TTC549 (cell line): ENCODE measurements around the gene IL22.
A peak's percentile ranks its signal among the peaks of the same experiment; 100 is the strongest.
"Not testable (repeated sequence)": the region's sequence is repeated elsewhere in the genome, so short reads cannot be mapped to it uniquely, and the experiment has no call there.

Experiments
- FAIRE-seq: peaks from 2 replicates; lab custom pipeline; 2012; peaks lifted over from hg19 to GRCh38; lab: Jason Lieb, UNC

The IL22 gene

GRCh38 chr12:68229956-68230355 lies 23.4 kb downstream of the IL22 start:
- no peak for FAIRE-seq

GRCh38 chr12:68227356-68227755 lies 26.0 kb downstream of the IL22 start:
- no peak for FAIRE-seq

- no peak for FAIRE-seq
Observed at GRCh38 chr12:68225576-68226476, 27.6 kb downstream of the IL22 start, which contains the start of gene IL26. Gene IL26, minus strand, starts transcription at chr12:68225810. Its CDS starts 54 bp downstream, at chr12:68225756.

GRCh38 chr12:68224613-68225285 lies 28.7 kb downstream of the IL22 start:
- FAIRE-seq, result no peak

- FAIRE-seq, result peak; percentile 84
Observed at GRCh38 chr12:68223067-68223747, 30.2 kb downstream of the IL22 start.

GRCh38 chr12:68222326-68222725 lies 31.1 kb downstream of the IL22 start:
- FAIRE-seq, result no peak

GRCh38 chr12:68221497-68221896 lies 31.9 kb downstream of the IL22 start:
- no peak for FAIRE-seq

GRCh38 chr12:68210875-68211274 lies 42.5 kb downstream of the IL22 start:
- FAIRE-seq, result no peak

- not testable (repeated sequence) for FAIRE-seq
Observed at GRCh38 chr12:68209048-68209728, 44.2 kb downstream of the IL22 start.

GRCh38 chr12:68207276-68207675 lies 46.1 kb downstream of the IL22 start:
- no peak for FAIRE-seq

- FAIRE-seq, result no peak
Observed at GRCh38 chr12:68206446-68206845, 47.0 kb downstream of the IL22 start.

GRCh38 chr12:68203460-68203875 lies 49.9 kb downstream of the IL22 start:
- no peak for FAIRE-seq

- FAIRE-seq, result no peak
Observed at GRCh38 chr12:68200854-68201253, 52.5 kb downstream of the IL22 start.

- no peak for FAIRE-seq
Observed at GRCh38 chr12:68199127-68199526, 54.3 kb downstream of the IL22 start.

GRCh38 chr12:68198507-68199086 lies 54.8 kb downstream of the IL22 start:
- FAIRE-seq, result no peak
